Glutamatergic neuron (in vitro differentiated cells): ENCODE results near the gene KCNC3. TPM values are rescaled to one million over a fixed set of nuclear protein-coding genes. Genes with fewer than 3 reads are reported as not detected.

Experiments used
- DNase-seq: peaks from one replicate; pipeline ENCODE4 v3.0.0; 2022
- H3K27ac Mint-ChIP-seq: one replicate; pipeline ENCODE4 v1.8.0; 2020; ENCODE audit warnings: mild to moderate bottlenecking, mixed read lengths, inconsistent platforms; ENCODE audit not compliant: unreplicated experiment
- H3K27me3 Mint-ChIP-seq: one replicate; pipeline ENCODE4 v1.8.0; 2020; ENCODE audit warnings: mild to moderate bottlenecking, moderate library complexity, mixed read lengths, inconsistent platforms; ENCODE audit not compliant: unreplicated experiment
- H3K36me3 Mint-ChIP-seq: one replicate; pipeline ENCODE4 v1.8.0; 2020; ENCODE audit warnings: mild to moderate bottlenecking, mixed read lengths, inconsistent platforms; ENCODE audit not compliant: unreplicated experiment
- H3K4me1 Mint-ChIP-seq: one replicate; pipeline ENCODE4 v1.8.0; 2020; ENCODE audit warnings: mild to moderate bottlenecking, low read depth, mixed read lengths, inconsistent platforms; ENCODE audit not compliant: unreplicated experiment
- H3K4me3 Mint-ChIP-seq: one replicate; pipeline ENCODE4 v1.8.0; 2020; ENCODE audit warnings: mild to moderate bottlenecking, mixed read lengths, inconsistent platforms; ENCODE audit not compliant: unreplicated experiment
- H3K9me3 Mint-ChIP-seq: one replicate; pipeline ENCODE4 v1.8.0; 2020; ENCODE audit warnings: mild to moderate bottlenecking, moderate library complexity, mixed read lengths, inconsistent platforms; ENCODE audit not compliant: unreplicated experiment
- total RNA-seq: library from RNA; stranded (reverse); fragmentation: NEBNext Ultra II Directional; extraction: Animal tissue kit (Norgen Biotek cat#: 25700); gene quantifications from one replicate; pipeline ENCODE4 v1.2.1, GENCODE V29; 2021; ENCODE audit not compliant: unreplicated experiment
- TF ChIP-seq, protein P1 (sequence below): fragments of 200-600 bp; sonication (generic); IDR thresholded peaks from one replicate; pipeline ENCODE4 v1.5.0; 2021; ENCODE audit not compliant: partially characterized antibody, unreplicated experiment

KCNC3 gene
- total RNA-seq, 1 donor from 2014 or later, result 10.6 TPM

DNA sequence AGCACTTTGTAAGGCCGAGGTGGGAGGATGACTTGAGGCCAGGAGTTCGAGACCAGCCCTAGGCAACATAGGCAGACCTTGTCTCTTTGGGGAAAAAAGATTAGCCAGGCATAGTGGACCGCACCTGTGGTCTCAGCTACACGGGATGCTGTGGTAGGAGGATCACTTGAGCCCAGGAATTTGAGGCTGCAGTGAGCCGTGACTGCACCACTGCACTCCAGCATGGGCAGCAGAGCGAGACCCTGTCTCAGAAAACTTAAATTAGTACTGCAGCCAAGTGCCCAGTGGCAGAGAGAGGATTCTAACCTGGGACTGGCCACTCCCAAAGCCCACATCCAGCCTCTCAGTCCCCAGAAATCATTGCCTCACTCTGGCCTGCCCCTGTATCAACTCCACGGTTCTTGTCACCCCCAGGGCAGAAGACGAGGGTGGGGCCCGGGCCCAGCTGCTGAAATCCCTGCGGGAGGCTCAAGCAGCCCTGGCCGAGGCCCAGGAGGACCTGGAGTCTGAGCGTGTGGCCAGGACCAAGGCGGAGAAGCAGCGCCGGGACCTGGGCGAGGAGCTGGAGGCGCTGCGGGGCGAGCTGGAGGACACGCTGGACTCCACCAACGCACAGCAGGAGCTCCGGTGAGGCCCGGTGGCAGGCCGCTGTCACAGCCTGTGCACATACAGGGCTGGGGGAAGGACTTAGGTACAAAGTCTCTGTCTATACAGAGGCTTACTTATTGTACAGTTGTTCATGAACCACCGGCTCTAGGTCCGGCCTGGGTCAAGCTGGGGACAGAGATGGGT, 53.4 kb downstream of the KCNC3 start:
- Mint-ChIP-seq H3K36me3 (no peaks in the 10 kb centered on the region), H3K27me3 (peaks cover 2% of the 10 kb centered on the region), H3K9me3 (peaks cover 2% of the 10 kb centered on the region), H3K4me1 (no peaks in the 10 kb centered on the region), H3K4me3 (no peak overlapping the region), H3K27ac (no peak overlapping the region)
- TF ChIP-seq, protein P1, sequence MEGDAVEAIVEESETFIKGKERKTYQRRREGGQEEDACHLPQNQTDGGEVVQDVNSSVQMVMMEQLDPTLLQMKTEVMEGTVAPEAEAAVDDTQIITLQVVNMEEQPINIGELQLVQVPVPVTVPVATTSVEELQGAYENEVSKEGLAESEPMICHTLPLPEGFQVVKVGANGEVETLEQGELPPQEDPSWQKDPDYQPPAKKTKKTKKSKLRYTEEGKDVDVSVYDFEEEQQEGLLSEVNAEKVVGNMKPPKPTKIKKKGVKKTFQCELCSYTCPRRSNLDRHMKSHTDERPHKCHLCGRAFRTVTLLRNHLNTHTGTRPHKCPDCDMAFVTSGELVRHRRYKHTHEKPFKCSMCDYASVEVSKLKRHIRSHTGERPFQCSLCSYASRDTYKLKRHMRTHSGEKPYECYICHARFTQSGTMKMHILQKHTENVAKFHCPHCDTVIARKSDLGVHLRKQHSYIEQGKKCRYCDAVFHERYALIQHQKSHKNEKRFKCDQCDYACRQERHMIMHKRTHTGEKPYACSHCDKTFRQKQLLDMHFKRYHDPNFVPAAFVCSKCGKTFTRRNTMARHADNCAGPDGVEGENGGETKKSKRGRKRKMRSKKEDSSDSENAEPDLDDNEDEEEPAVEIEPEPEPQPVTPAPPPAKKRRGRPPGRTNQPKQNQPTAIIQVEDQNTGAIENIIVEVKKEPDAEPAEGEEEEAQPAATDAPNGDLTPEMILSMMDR, result no peak
- DNase-seq, result no peak

DNA sequence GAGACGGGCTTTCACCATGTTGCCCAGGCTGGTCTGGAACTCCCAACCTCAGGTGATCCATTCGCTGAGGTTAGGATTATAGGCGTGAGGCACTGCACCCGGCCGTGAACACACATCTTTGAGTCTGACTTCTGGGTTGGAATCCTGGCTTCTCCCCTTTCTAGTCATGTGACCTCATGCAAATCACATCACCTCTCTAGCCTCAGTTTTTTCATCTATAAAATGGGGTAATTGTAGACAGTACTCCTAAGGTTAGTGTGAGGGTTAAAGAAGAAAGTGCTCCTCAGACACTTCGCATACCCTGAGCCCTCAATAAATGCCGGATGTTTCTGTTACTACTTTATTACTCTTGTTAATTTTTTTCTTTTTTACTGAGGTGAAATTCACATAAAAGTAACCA, 55.4 kb downstream of the KCNC3 start:
- Mint-ChIP-seq H3K27ac (no peak overlapping the region), H3K27me3 (no peaks in the 10 kb centered on the region), H3K36me3 (no peaks in the 10 kb centered on the region), H3K4me3 (no peak overlapping the region), H3K9me3 (peaks cover 2% of the 10 kb centered on the region), H3K4me1 (no peaks in the 10 kb centered on the region)
- TF ChIP-seq, protein P1, result no peak
- DNase-seq, result no peak

DNA sequence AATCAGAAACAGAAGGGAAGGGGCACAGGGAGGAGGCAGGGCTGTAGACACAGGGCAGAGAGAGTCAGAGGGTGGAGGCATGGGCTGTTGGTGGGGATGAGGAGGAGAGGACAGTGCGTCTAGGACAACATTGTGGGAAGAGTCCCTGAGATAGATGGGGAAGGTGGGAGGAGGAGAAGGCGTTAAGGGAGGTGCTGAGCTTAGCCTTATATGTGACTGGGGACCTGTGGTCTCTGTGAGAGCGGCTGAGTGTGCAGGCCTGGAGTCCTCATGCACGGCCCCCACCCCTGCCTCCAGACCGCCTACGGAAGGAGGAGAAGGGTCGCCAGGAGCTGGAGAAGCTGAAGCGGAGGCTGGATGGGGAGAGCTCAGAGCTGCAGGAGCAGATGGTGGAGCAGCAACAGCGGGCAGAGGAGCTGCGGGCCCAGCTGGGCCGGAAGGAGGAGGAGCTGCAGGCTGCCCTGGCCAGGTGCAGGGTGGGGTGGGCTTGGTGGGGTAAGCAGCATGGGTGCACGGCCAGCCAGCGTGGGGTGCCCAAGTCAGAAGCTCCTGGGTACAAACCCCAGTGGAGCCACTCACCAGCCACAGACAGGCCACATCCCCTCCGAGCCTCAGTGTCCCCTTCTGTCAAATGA, 56.8 kb downstream of the KCNC3 start:
- H3K4me3 Mint-ChIP-seq, result no peak overlapping the region
- H3K27ac Mint-ChIP-seq, result no peak overlapping the region
- H3K9me3 Mint-ChIP-seq, result peaks cover 2% of the 10 kb centered on the region
- H3K4me1 Mint-ChIP-seq, result no peaks in the 10 kb centered on the region
- H3K36me3 Mint-ChIP-seq, result no peaks in the 10 kb centered on the region
- no peak for DNase-seq
- peaks cover 2% of the 10 kb centered on the region for H3K27me3 Mint-ChIP-seq
- TF ChIP-seq, protein P1, result no peak

DNA sequence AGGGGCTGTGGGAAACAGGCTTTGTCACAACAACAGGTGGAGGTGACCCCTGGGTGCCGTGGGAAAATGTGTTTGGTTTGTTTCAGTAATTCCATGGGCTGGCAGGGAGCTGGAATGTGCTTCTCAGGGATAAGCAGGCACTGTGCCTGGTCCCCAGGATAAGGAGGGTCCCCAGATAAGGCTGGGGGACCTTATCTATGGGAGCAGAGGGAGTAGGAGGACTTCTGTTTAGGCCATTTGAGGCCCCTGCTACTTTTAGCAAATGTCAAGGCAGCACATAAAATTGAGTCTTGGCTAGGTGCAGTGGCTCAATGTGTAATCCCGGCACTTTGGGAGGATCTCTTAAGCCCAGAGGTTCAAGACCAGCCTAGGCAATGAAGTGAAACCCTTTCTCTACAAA, 59.5 kb downstream of the KCNC3 start:
- TF ChIP-seq, protein P1, result no peak
- no peak overlapping the region for H3K27ac Mint-ChIP-seq
- no peak overlapping the region for H3K4me3 Mint-ChIP-seq
- no peaks in the 10 kb centered on the region for H3K36me3 Mint-ChIP-seq
- H3K9me3 Mint-ChIP-seq, result no peaks in the 10 kb centered on the region
- H3K27me3 Mint-ChIP-seq, result peaks cover 2% of the 10 kb centered on the region
- DNase-seq, result no peak
- no peaks in the 10 kb centered on the region for H3K4me1 Mint-ChIP-seq

DNA sequence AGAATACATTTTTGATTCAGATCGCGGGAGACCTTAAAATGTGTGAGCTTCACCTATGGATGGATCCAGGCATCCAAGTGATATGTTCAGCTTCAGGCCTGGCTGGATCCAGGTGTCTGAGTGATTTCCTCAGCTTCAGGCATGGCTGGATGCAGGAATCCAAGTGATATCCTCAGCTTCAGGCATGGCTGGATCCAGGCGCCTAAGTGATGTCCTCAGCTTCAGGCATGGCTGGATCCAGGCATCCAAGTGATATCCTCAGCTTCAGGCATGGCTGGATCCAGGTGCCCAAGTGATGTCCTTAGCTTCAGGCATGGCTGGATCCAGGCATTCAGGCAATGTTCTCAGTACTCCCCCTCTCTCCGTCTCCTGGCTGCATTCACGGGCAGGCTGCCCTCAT, 60.7 kb downstream of the KCNC3 start:
- no peak overlapping the region for H3K27ac Mint-ChIP-seq
- H3K27me3 Mint-ChIP-seq, result peaks cover 2% of the 10 kb centered on the region
- H3K9me3 Mint-ChIP-seq, result no peaks in the 10 kb centered on the region
- TF ChIP-seq, protein P1, result no peak
- H3K36me3 Mint-ChIP-seq, result no peaks in the 10 kb centered on the region
- H3K4me3 Mint-ChIP-seq, result no peak overlapping the region
- H3K4me1 Mint-ChIP-seq, result no peaks in the 10 kb centered on the region
- no peak for DNase-seq
